Cardiac muscle cell (in vitro differentiated cells and primary cell): ENCODE measurements around the gene INPP5A. TPM values are rescaled to one million over a fixed set of nuclear protein-coding genes. Genes with fewer than 3 reads are reported as not detected.
A peak's percentile ranks its signal among the peaks of the same experiment; 100 is the strongest.

ENCODE experiments used
- DNase-seq, 2 donors: peaks; one replicate each; pipeline versions ENCODE4 v3.0.0 to v3.0.0-alpha.2; 2010 to 2017; ENCODE audit warnings: low read depth in 1 of 2, low spot score in 1 of 2
- H3K27ac ChIP-seq: fragments of 200-600 bp; sonication (generic); 2 replicates; pipeline ENCODE4 v1.5.1; 2016
- H3K27me3 ChIP-seq: fragments of 200-600 bp; sonication (generic); 2 replicates; pipeline ENCODE4 v1.6.0; 2016; ENCODE audit warnings: control low read depth
- H3K36me3 ChIP-seq: fragments of 200-600 bp; sonication (generic); 2 replicates; pipeline ENCODE4 v1.5.1; 2016; ENCODE audit warnings: control low read depth
- H3K4me1 ChIP-seq: fragments of 200-600 bp; sonication (generic); 2 replicates; pipeline ENCODE4 v1.8.1; 2017; ENCODE audit warnings: low read depth, mild to moderate bottlenecking, mixed run types
- H3K4me3 ChIP-seq: fragments of 200-600 bp; sonication (generic); 2 replicates; pipeline ENCODE4 v1.5.1; 2016; ENCODE audit warnings: mild to moderate bottlenecking
- H3K9me3 ChIP-seq: fragments of 200-600 bp; sonication (generic); 2 replicates; pipeline ENCODE4 v1.5.1; 2017; ENCODE audit warnings: low read depth, mild to moderate bottlenecking, control low read depth
- CTCF ChIP-seq: IDR thresholded peaks from 2 replicates; pipeline ENCODE4 v1.5.1; 2012; ENCODE audit warnings: low read depth, mild to moderate bottlenecking, low read length
- polyA plus RNA-seq: library from polyadenylated mRNA; unstranded; fragments of >200 nt; fragmentation: Nextera tagmentation; extraction: Ambion mirVana; gene quantifications from 2 replicates; pipeline ENCODE4 v1.2.1, GENCODE V29; 2016
- total RNA-seq: library from RNA; depleted of rRNA; stranded (reverse); fragments of >200 nt; gene quantifications from 2 replicates; pipeline ENCODE4 v1.2.3, GENCODE V29; 2016

INPP5A gene
- total and polyA plus RNA-seq, 2 experiments from 2014 or later = 87.0 to 90.4 TPM

GRCh38 chr10:132519382-132520176 lies 18.0 kb upstream of the INPP5A start:
- Histone ChIP-seq H3K36me3 (no peaks in the 10 kb centered on the region), H3K4me1 (peaks cover 63% of the 10 kb centered on the region), H3K4me3 (no peak overlapping the region), H3K27me3 (no peaks in the 10 kb centered on the region), H3K27ac (peak overlapping the region; percentile 100), H3K9me3 (no peaks in the 10 kb centered on the region)
- DNase-seq = no peak
- no peak for TF ChIP-seq CTCF

DNA sequence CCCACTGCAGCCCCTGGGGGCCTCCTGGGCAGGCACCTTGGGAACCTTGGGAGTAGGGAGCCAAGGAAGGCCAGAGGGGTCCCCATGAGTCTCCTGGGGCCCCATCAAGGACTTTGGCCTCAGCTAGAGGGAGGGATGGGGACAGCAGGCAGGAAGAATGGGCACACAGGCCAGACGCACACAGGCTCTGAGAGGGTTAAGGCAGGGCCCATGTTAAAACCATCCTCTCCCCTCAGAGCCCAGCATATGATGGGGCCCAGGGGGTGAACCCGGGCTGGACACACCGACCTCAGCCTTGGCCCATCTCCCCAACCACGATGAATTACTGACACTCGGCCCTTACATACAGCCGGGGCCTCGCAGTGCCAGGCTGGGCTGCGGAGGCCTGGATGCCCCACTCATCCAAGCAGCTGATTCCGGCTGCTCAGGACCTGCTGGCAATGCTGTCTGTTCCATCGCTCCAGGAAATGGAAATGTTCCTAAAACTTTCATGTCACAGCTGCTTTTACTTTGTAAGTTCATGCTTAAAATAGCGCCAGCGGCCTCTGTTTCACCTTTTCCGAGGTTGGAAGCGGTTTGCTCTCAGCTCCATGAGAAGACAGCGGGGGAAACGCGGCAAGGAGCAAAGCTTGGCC lies 17.3 kb upstream of the INPP5A start:
- Histone ChIP-seq H3K4me3 (no peak overlapping the region), H3K27me3 (no peaks in the 10 kb centered on the region), H3K36me3 (no peaks in the 10 kb centered on the region), H3K4me1 (peaks cover 58% of the 10 kb centered on the region), H3K27ac (peak overlapping the region; percentile 100), H3K9me3 (no peaks in the 10 kb centered on the region)
- peak; percentile 57 to 80 for DNase-seq
- no peak for TF ChIP-seq CTCF

GRCh38 chr10:132521041-132521465 lies 16.5 kb upstream of the INPP5A start:
- no peaks in the 10 kb centered on the region for H3K9me3 ChIP-seq
- H3K4me3 ChIP-seq = no peak overlapping the region
- H3K4me1 ChIP-seq = peaks cover 51% of the 10 kb centered on the region
- no peak for TF ChIP-seq CTCF
- DNase-seq = no peak
- H3K36me3 ChIP-seq = no peaks in the 10 kb centered on the region
- peak overlapping the region; percentile 100 for H3K27ac ChIP-seq
- H3K27me3 ChIP-seq = no peaks in the 10 kb centered on the region

DNA sequence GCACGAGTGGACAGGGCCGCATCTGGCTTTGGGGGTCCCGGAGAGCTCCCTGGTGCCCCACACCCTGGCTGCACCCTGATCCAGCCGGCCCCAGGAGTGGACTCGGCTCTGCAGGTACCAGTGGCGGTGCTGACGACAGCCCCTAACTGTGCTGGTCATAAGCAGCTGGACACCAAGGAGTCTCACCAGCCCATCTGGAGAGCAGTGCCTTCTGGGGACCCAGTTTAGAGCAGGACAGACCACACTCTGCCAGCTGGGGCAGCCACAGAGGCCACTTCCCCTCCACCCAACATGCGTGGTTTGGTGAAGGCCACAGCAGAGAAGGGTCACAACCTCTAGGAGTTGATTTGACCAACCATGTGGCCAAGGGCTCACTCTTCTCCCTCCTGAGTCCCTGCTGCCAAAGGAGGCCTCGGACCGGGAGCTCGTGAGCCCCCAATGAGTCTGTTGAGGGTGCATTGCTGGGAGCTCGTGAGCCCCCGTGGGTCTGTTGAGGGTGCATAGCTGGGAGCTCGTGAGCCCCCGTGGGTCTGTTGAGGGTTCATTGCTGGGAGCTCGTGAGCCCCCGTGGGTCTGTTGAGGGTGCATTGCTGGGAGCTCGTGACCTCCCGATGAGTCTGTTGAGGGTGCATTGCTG lies 16.0 kb upstream of the INPP5A start:
- Histone ChIP-seq H3K4me3 (no peak overlapping the region), H3K9me3 (no peaks in the 10 kb centered on the region), H3K27ac (peak overlapping the region; percentile 100), H3K36me3 (no peaks in the 10 kb centered on the region), H3K27me3 (no peaks in the 10 kb centered on the region), H3K4me1 (peaks cover 45% of the 10 kb centered on the region)
- no peak for DNase-seq
- TF ChIP-seq CTCF = no peak

DNA sequence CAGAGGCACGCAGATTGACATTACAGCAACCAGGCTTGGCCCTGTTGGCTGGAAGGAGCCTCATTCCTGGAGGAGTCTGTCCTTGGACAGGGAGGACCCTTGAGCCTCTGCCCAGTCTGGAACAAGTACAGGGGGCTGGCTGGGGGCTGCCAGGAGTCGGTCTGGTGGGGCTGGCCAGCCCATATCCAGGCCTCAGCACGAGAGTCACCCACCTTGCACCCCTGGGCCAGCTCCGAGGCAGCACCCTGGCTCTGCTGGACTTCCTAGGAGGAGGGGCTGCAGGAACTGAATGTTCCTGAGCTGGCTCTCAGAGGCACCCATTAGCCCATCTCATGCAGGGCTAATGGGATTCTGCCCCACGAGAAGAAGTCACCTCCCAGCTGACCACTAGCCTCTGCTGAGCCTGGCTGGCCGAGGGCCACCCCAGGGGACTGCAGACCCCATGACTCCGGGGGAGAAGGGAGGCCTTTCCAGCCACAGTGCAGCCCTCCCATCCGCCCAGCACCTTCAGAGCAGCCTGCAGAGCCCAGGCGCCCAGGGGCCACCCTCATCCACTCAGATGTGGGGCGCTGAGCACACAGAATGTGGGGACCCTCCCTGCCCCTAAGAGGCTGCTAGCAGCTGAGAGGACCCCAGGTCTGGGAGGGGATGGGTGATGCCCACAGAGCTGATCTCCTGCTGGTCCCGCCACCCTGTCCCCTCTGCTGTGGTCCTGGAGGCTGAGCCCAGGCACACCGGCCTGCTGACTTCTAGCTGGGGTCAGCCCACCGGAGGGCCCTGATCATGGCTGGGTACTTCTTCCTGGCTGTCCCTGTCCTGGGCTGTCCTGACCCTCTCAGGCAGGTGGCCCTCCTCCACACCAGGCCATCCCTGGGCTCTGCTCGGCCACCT lies 14.8 kb upstream of the INPP5A start:
- Histone ChIP-seq H3K27ac (no peak overlapping the region), H3K9me3 (no peaks in the 10 kb centered on the region), H3K36me3 (no peaks in the 10 kb centered on the region), H3K27me3 (no peaks in the 10 kb centered on the region), H3K4me3 (no peak overlapping the region), H3K4me1 (peaks cover 40% of the 10 kb centered on the region)
- TF ChIP-seq CTCF = no peak
- no peak for DNase-seq
